Measurements from ENCODE around the gene DDT. TPM values are rescaled to one million over a fixed set of nuclear protein-coding genes. Genes with fewer than 3 reads are reported as not detected.

Gene DDT
- total and polyA plus RNA-seq, 4 donors, result 352 to 1,291 (median 801) TPM

- no peak overlapping the region for H3K27ac ChIP-seq (ENCODE audit: low read depth in 1 of 2, low read length in 2 of 2)
- 75% methylated on average over 10 of the region's 10 CpGs for WGBS
- no peak for DNase-seq (ENCODE audit: low spot score)
- no peak overlapping the region for H3K4me3 ChIP-seq (ENCODE audit: low read depth in 1 of 3, low read length in 3 of 3)
- no peaks in the 10 kb centered on the region for H3K9me3 ChIP-seq (ENCODE audit: control insufficient read depth in 4 of 4, low read length in 3 of 4)
- peaks cover 0 to 6% (median 1%) of the 10 kb centered on the region in 4 donors for H3K4me1 ChIP-seq (ENCODE audit: control insufficient read depth in 4 of 4, insufficient read depth in 4 of 4, low read length in 3 of 4)
- no peaks in the 10 kb centered on the region for H3K36me3 ChIP-seq (ENCODE audit: control insufficient read depth in 4 of 4, insufficient read depth in 3 of 4, low read depth in 1 of 4, low read length in 3 of 4)
- no peak for TF ChIP-seq RAD21 (IDR thresholded peaks at IDR 0.05)
- TF ChIP-seq YY1 (IDR thresholded peaks at IDR 0.05), result no peak
- no peak for TF ChIP-seq RXRA (IDR thresholded peaks at IDR 0.05)
- no peak overlapping the region for H3K9ac ChIP-seq (ENCODE audit: low read depth in 1 of 2, low read length in 2 of 2)
- no peaks in the 10 kb centered on the region for H3K27me3 ChIP-seq (ENCODE audit: control insufficient read depth in 4 of 4, insufficient read depth in 4 of 4, low read length in 3 of 4)
Observed at GRCh38 chr22:24006207-24006913, 32.1 kb upstream of the DDT start.

- no peak within 1 kb of the TSS for H3K9ac ChIP-seq (ENCODE audit: low read depth in 1 of 2, low read length in 2 of 2)
- no peak for DNase-seq (ENCODE audit: low spot score)
- H3K36me3 ChIP-seq (ENCODE audit: control insufficient read depth in 4 of 4, insufficient read depth in 3 of 4, low read depth in 1 of 4, low read length in 3 of 4), result no peaks in the 10 kb centered on the region
- no peaks in the 10 kb centered on the region for H3K27me3 ChIP-seq (ENCODE audit: control insufficient read depth in 4 of 4, insufficient read depth in 4 of 4, low read length in 3 of 4)
- H3K9me3 ChIP-seq (ENCODE audit: control insufficient read depth in 4 of 4, low read length in 3 of 4), result no peaks in the 10 kb centered on the region
- TF ChIP-seq, protein P1, sequence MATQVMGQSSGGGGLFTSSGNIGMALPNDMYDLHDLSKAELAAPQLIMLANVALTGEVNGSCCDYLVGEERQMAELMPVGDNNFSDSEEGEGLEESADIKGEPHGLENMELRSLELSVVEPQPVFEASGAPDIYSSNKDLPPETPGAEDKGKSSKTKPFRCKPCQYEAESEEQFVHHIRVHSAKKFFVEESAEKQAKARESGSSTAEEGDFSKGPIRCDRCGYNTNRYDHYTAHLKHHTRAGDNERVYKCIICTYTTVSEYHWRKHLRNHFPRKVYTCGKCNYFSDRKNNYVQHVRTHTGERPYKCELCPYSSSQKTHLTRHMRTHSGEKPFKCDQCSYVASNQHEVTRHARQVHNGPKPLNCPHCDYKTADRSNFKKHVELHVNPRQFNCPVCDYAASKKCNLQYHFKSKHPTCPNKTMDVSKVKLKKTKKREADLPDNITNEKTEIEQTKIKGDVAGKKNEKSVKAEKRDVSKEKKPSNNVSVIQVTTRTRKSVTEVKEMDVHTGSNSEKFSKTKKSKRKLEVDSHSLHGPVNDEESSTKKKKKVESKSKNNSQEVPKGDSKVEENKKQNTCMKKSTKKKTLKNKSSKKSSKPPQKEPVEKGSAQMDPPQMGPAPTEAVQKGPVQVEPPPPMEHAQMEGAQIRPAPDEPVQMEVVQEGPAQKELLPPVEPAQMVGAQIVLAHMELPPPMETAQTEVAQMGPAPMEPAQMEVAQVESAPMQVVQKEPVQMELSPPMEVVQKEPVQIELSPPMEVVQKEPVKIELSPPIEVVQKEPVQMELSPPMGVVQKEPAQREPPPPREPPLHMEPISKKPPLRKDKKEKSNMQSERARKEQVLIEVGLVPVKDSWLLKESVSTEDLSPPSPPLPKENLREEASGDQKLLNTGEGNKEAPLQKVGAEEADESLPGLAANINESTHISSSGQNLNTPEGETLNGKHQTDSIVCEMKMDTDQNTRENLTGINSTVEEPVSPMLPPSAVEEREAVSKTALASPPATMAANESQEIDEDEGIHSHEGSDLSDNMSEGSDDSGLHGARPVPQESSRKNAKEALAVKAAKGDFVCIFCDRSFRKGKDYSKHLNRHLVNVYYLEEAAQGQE (IDR thresholded peaks at IDR 0.05), result no peak
- TF ChIP-seq CTCF (IDR thresholded peaks at IDR 0.05; ENCODE audit: low read depth, low read length, missing input control), result no peak
- TF ChIP-seq HNF4A (conservative IDR thresholded peaks at IDR 0.05), result no peak
- TF ChIP-seq FOXA2 (IDR thresholded peaks at IDR 0.05), result no peak
- TF ChIP-seq JUND (IDR thresholded peaks at IDR 0.05), result no peak
- no peak for TF ChIP-seq MAX (IDR thresholded peaks at IDR 0.05)
- TF ChIP-seq ATF3 (IDR thresholded peaks at IDR 0.05), result no peak
- no peak for TF ChIP-seq RAD21 (IDR thresholded peaks at IDR 0.05)
- TF ChIP-seq TAF1 (conservative IDR thresholded peaks at IDR 0.05), result no peak
- TF ChIP-seq EGR1 (IDR thresholded peaks at IDR 0.05; ENCODE audit: low read depth in 2 of 2), result no peak
- 80% methylated on average over 6 of the region's 6 CpGs for WGBS
- H3K27ac ChIP-seq (ENCODE audit: low read depth in 1 of 2, low read length in 2 of 2), result no peak within 1 kb of the TSS
- H3K4me3 ChIP-seq (ENCODE audit: low read depth in 1 of 3, low read length in 3 of 3), result no peak within 1 kb of the TSS
- no peaks in the 10 kb centered on the region for H3K4me1 ChIP-seq (ENCODE audit: control insufficient read depth in 4 of 4, insufficient read depth in 4 of 4, low read length in 3 of 4)
Observed at GRCh38 chr22:24005201-24005600, 31.0 kb upstream of the DDT start, which contains the start of gene GSTT4. GSTT4 (minus strand) TSS chr22:24005453; CDS start chr22:24005356, 97 bp downstream.

Measured in liver (tissue), 9 donors.